NOMO-1 treated with dmso at 0.1 percent for 144 hours (cell line): ENCODE results near the gene CTBS.
"Not testable (repeated sequence)": the region's sequence is repeated elsewhere in the genome, so short reads cannot be mapped to it uniquely, and the experiment has no call there.

Experiments
- DNase-seq: peaks from one replicate; lab custom pipeline; 2025; ENCODE audit not compliant: unreplicated experiment; lab: John Stamatoyannopoulos, UW

The CTBS gene

GRCh38 chr1:84585803-84586202, 11.6 kb upstream of the CTBS start:
- no peak for DNase-seq

GRCh38 chr1:84584126-84584525, 9.9 kb upstream of the CTBS start:
- no peak for DNase-seq

- no peak for DNase-seq
Measured at GRCh38 chr1:84583648-84584047, 9.4 kb upstream of the CTBS start.

GRCh38 chr1:84582802-84583587, 8.8 kb upstream of the CTBS start:
- DNase-seq: no peak

- no peak for DNase-seq
Measured at GRCh38 chr1:84581648-84582047, 7.4 kb upstream of the CTBS start.

GRCh38 chr1:84574936-84575335, 696 bp upstream of the CTBS start:
- DNase-seq: no peak

- no peak for DNase-seq
Measured at GRCh38 chr1:84573481-84573966, 716 bp downstream of the CTBS start.

GRCh38 chr1:84571150-84571535, 3.1 kb downstream of the CTBS start:
- no peak for DNase-seq

- DNase-seq: no peak
Measured at GRCh38 chr1:84570436-84571149, 3.6 kb downstream of the CTBS start.

GRCh38 chr1:84569216-84569615, 5.0 kb downstream of the CTBS start:
- no peak for DNase-seq

GRCh38 chr1:84550826-84551225, 23.4 kb downstream of the CTBS start:
- DNase-seq: no peak

GRCh38 chr1:84541679-84542078, 32.6 kb downstream of the CTBS start:
- DNase-seq: no peak

- no peak for DNase-seq
Measured at GRCh38 chr1:84540759-84541158, 33.5 kb downstream of the CTBS start.

- no peak for DNase-seq
Measured at GRCh38 chr1:84539972-84540371, 34.3 kb downstream of the CTBS start.

GRCh38 chr1:84538599-84538998, 35.6 kb downstream of the CTBS start:
- no peak for DNase-seq

GRCh38 chr1:84525779-84526178, 48.5 kb downstream of the CTBS start:
- DNase-seq: no peak

- DNase-seq: no peak
Measured at GRCh38 chr1:84524590-84524989, 49.6 kb downstream of the CTBS start.

GRCh38 chr1:84510668-84511067, 63.6 kb downstream of the CTBS start:
- no peak for DNase-seq

- no peak for DNase-seq
Measured at GRCh38 chr1:84510165-84510564, 64.1 kb downstream of the CTBS start.

GRCh38 chr1:84509029-84509428, 65.2 kb downstream of the CTBS start:
- DNase-seq: no peak

GRCh38 chr1:84508510-84508909, 65.7 kb downstream of the CTBS start:
- no peak for DNase-seq

GRCh38 chr1:84507887-84508286, 66.4 kb downstream of the CTBS start:
- DNase-seq: not testable (repeated sequence)
